MCF 10A (cell line): Measurements from ENCODE around the gene CNOT6L. TPM values are rescaled to one million over a fixed set of nuclear protein-coding genes. Genes with fewer than 3 reads are reported as not detected.

Experiments used
- BruUV-seq: library from RNA; stranded (reverse); fragments of 400-500 nt; replicated peaks from 2 replicates; lab custom pipeline; 2021; lab: Mats Ljungman, UMichigan
- CTCF ChIA-PET: fragments of 300-600 bp; sonication (Branson Sonifier 250); formaldehyde crosslinking; extraction: SDS; loops from one replicate; lab custom pipeline; 2021; ENCODE audit warnings: antibody characterized with exemption, inconsistent platforms; lab: Yijun Ruan, JAX
- POLR2A ChIA-PET: fragments of 300-600, 350-650 bp; sonication (Branson Sonifier 250); formaldehyde crosslinking; extraction: SDS; loops from one replicate; lab custom pipeline; 2020; ENCODE audit warnings: antibody characterized with exemption, inconsistent platforms; lab: Yijun Ruan, JAX
- DNase-seq: peaks from one replicate; pipeline ENCODE4 v3.0.0-alpha.2; 2018; ENCODE audit not compliant: unreplicated experiment
- H3K27ac Mint-ChIP-seq: one replicate; pipeline ENCODE4 v1.8.0; 2022; ENCODE audit warnings: mild to moderate bottlenecking, low read depth, mixed read lengths; ENCODE audit not compliant: unreplicated experiment
- H3K27me3 Mint-ChIP-seq: one replicate; pipeline ENCODE4 v1.8.0; 2022; ENCODE audit warnings: mixed read lengths; ENCODE audit not compliant: insufficient read depth, unreplicated experiment
- H3K36me3 Mint-ChIP-seq: one replicate; pipeline ENCODE4 v1.8.0; 2022; ENCODE audit warnings: mild to moderate bottlenecking, moderate library complexity, mixed read lengths; ENCODE audit not compliant: insufficient read depth, unreplicated experiment
- H3K4me1 Mint-ChIP-seq: one replicate; pipeline ENCODE4 v1.8.0; 2022; ENCODE audit warnings: mixed read lengths; ENCODE audit not compliant: insufficient read depth, unreplicated experiment
- H3K4me3 Mint-ChIP-seq: one replicate; pipeline ENCODE4 v1.8.0; 2022; ENCODE audit warnings: mild to moderate bottlenecking, moderate library complexity, mixed read lengths; ENCODE audit not compliant: unreplicated experiment
- H3K9me3 Mint-ChIP-seq: one replicate; pipeline ENCODE4 v1.8.0; 2022; ENCODE audit warnings: mixed read lengths; ENCODE audit not compliant: unreplicated experiment
- CTCF ChIP-seq: fragments of 200-600 bp; IDR thresholded peaks from one replicate; pipeline ENCODE4 v1.8.0; 2022; ENCODE audit warnings: antibody characterized with exemption, mild to moderate bottlenecking; ENCODE audit not compliant: unreplicated experiment
- intact Hi-C: fragments of 100-400 bp; cut with micrococcal nuclease; formaldehyde crosslinking; loops from 2 replicates; pipeline ENCODE4 v1.14.1; 2022
- total RNA-seq: library from RNA; stranded (reverse); gene quantifications from 2 replicates; pipeline ENCODE4 v1.2.3, GENCODE V29; 2022

CNOT6L gene
- total RNA-seq, 1 experiment from 2014 or later: 47.3 TPM

- no TSS peak for BruUV-seq
- TF ChIP-seq CTCF: no peak
- no peak for DNase-seq
- no peak overlapping the region for H3K4me3 Mint-ChIP-seq
- intact Hi-C loops: no loop called here
- POLR2A ChIA-PET: interaction anchor here (0.6 to 4.0 kb wide), 2 partner anchors 19 to 49 kb away, joined by 3 to 11 read pairs; no protein-coding TSS in a partner anchor
- H3K36me3 Mint-ChIP-seq: peaks cover 27% of the 10 kb centered on the region
- no peaks in the 10 kb centered on the region for H3K9me3 Mint-ChIP-seq
- H3K27me3 Mint-ChIP-seq: no peaks in the 10 kb centered on the region
- peaks cover 11% of the 10 kb centered on the region for H3K4me1 Mint-ChIP-seq
- CTCF ChIA-PET: no interaction called here
- H3K27ac Mint-ChIP-seq: no peak overlapping the region
Observed at GRCh38 chr4:77771566-77771965, 47.6 kb downstream of the CNOT6L start.

GRCh38 chr4:77765720-77766119 lies 53.4 kb downstream of the CNOT6L start:
- BruUV-seq: no TSS peak
- no peak for TF ChIP-seq CTCF
- Mint-ChIP-seq H3K27ac (no peak overlapping the region), H3K4me1 (peaks cover 6% of the 10 kb centered on the region), H3K4me3 (no peak overlapping the region), H3K36me3 (peaks cover 23% of the 10 kb centered on the region), H3K9me3 (peaks cover 17% of the 10 kb centered on the region), H3K27me3 (no peaks in the 10 kb centered on the region)
- DNase-seq: no peak
- ChIA-PET CTCF (no interaction called here), POLR2A (no interaction called here)
- intact Hi-C loops: no loop called here

DNA sequence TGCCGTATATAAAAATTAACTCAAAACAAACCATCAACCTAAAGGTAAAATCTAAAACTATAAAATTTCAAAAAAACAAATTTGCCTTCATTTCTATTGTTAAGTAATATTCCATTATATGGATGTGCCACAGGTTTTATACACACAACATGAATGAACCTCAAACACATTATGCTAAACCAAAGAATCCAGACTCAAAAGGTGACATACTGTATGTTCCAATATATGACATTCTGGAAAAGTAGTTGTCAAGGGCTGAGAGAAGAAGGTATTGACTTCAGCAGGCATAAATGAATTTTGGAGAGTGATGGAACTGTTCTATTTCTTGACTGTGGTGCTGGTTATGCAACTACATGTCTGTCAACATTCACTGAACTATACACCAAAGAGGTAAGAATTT lies 56.6 kb downstream of the CNOT6L start:
- H3K27me3 Mint-ChIP-seq: no peaks in the 10 kb centered on the region
- H3K36me3 Mint-ChIP-seq: peaks cover 35% of the 10 kb centered on the region
- no TSS peak for BruUV-seq
- no peak for TF ChIP-seq CTCF
- ChIA-PET CTCF (no interaction called here), POLR2A (interaction anchor here (1.0 kb wide), 1 partner anchor 24 kb away, joined by 3 read pairs; no protein-coding TSS in a partner anchor)
- intact Hi-C loops: no loop called here
- H3K4me3 Mint-ChIP-seq: no peak overlapping the region
- no peak for DNase-seq
- peaks cover 25% of the 10 kb centered on the region for H3K9me3 Mint-ChIP-seq
- no peak overlapping the region for H3K27ac Mint-ChIP-seq
- H3K4me1 Mint-ChIP-seq: peaks cover 6% of the 10 kb centered on the region

DNA sequence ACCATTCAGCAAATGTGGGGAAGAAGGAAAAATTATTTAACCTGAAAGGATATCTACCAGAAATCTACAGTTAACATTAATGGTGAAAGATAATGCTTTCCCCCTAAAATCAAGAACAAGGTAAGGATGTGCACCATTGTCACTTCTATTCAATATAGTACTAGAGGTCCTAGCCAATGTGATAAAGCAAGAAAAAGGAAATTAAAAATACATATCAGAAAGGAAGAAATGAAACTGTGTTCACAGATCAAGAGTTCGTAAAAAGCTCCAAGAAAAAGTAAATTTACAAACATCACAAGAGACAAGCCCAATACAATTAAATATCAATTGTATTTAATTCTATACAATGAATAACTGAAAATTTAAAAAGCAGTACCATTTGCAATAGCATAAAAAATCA lies 57.6 kb downstream of the CNOT6L start:
- no peaks in the 10 kb centered on the region for H3K27me3 Mint-ChIP-seq
- no peak overlapping the region for H3K27ac Mint-ChIP-seq
- DNase-seq: no peak
- H3K9me3 Mint-ChIP-seq: peaks cover 25% of the 10 kb centered on the region
- CTCF ChIA-PET: no interaction called here
- POLR2A ChIA-PET: interaction anchor here (0.6 to 1.0 kb wide), 3 partner anchors 11 to 25 kb away, joined by 3 read pairs; no protein-coding TSS in a partner anchor
- H3K36me3 Mint-ChIP-seq: peaks cover 31% of the 10 kb centered on the region
- H3K4me1 Mint-ChIP-seq: peaks cover 6% of the 10 kb centered on the region
- no peak for TF ChIP-seq CTCF
- intact Hi-C loops: no loop called here
- BruUV-seq: no TSS peak
- H3K4me3 Mint-ChIP-seq: no peak overlapping the region
